Neuronal stem cell (in vitro differentiated cells): Measurements from ENCODE around the gene GRID1.

Experiments
- DNase-seq: peaks from one replicate; pipeline ENCODE4 v3.0.0-alpha.2; 2013; ENCODE audit warnings: low spot score
- H2AFZ ChIP-seq: one replicate; pipeline ENCODE4 v1.6.1; 2013; ENCODE audit warnings: mild to moderate bottlenecking, low read length, inconsistent platforms
- H2AK5ac ChIP-seq: 2 replicates; pipeline ENCODE4 v1.6.1; 2013; ENCODE audit warnings: low read depth, mild to moderate bottlenecking, inconsistent platforms, low read length, moderate library complexity, mixed read lengths
- H2BK120ac ChIP-seq: 2 replicates; pipeline ENCODE4 v1.6.1; 2013; ENCODE audit warnings: low read depth, mild to moderate bottlenecking, inconsistent platforms, low read length, moderate library complexity, mixed read lengths
- H2BK12ac ChIP-seq: one replicate; pipeline ENCODE4 v1.6.1; 2013; ENCODE audit warnings: low read length, inconsistent platforms
- H2BK15ac ChIP-seq: 2 replicates; pipeline ENCODE4 v1.6.1; 2013; ENCODE audit warnings: mild to moderate bottlenecking, low read length, inconsistent platforms, mixed read lengths
- H2BK5ac ChIP-seq: one replicate; pipeline ENCODE4 v1.6.1; 2013; ENCODE audit warnings: inconsistent platforms, mild to moderate bottlenecking, low read length, moderate library complexity
- H3K14ac ChIP-seq: one replicate; pipeline ENCODE4 v1.6.1; 2013; ENCODE audit warnings: low read length, inconsistent platforms
- H3K18ac ChIP-seq: 2 replicates; pipeline ENCODE4 v1.6.1; 2013; ENCODE audit warnings: low read length, inconsistent platforms
- H3K23ac ChIP-seq: 2 replicates; pipeline ENCODE4 v1.6.1; 2013; ENCODE audit warnings: low read depth, mild to moderate bottlenecking, mixed read lengths, low read length, inconsistent platforms; ENCODE audit not compliant: poor library complexity
- H3K27ac ChIP-seq: replicated peaks from 3 replicates; pipeline ENCODE4 v1.5.1; 2013; ENCODE audit warnings: low read length, inconsistent platforms
- H3K27me3 ChIP-seq, 3 experiments: 2 replicates each; pipeline ENCODE4 v1.6.1; 2013; ENCODE audit warnings: low read length in 3 of 3, mild to moderate bottlenecking in 2 of 3, inconsistent platforms in 1 of 3, low read depth in 1 of 3, mixed read lengths in 1 of 3, moderate library complexity in 1 of 3; ENCODE audit not compliant: control insufficient read depth in 3 of 3, insufficient read depth in 3 of 3
- H3K36me3 ChIP-seq, 2 donors: replicated peaks in 1 of 2; 2 replicates each; pipeline ENCODE4 v1.6.1; 2013; ENCODE audit warnings: low read length in 2 of 2; ENCODE audit not compliant: control insufficient read depth in 2 of 2, insufficient read depth in 2 of 2
- H3K4ac ChIP-seq: 2 replicates; pipeline ENCODE4 v1.6.1; 2013; ENCODE audit warnings: inconsistent platforms, mild to moderate bottlenecking, low read length, moderate library complexity
- H3K4me1 ChIP-seq, 2 donors: 1 replicate in 1 of 2; 2 replicates in 1 of 2; pipeline ENCODE4 v1.6.1; 2013; ENCODE audit warnings: low read length in 2 of 2, low read depth in 1 of 2; ENCODE audit not compliant: control insufficient read depth in 2 of 2, insufficient read depth in 1 of 2
- H3K4me2 ChIP-seq: one replicate; pipeline ENCODE4 v1.6.1; 2013; ENCODE audit warnings: mild to moderate bottlenecking, low read length, inconsistent platforms; ENCODE audit not compliant: insufficient read depth, poor library complexity, severe bottlenecking
- H3K4me3 ChIP-seq, 2 donors: 2 replicates each; pipeline ENCODE4 v1.5.1; 2013; ENCODE audit warnings: low read length in 2 of 2, mild to moderate bottlenecking in 2 of 2, inconsistent platforms in 1 of 2, moderate library complexity in 1 of 2
- H3K79me1 ChIP-seq: one replicate; pipeline ENCODE4 v1.6.1; 2013; ENCODE audit warnings: low read depth, mild to moderate bottlenecking, inconsistent platforms, low read length, moderate library complexity
- H3K9ac ChIP-seq: one replicate; pipeline ENCODE4 v1.6.1; 2013; ENCODE audit warnings: mild to moderate bottlenecking, low read depth, low read length, inconsistent platforms; ENCODE audit not compliant: poor library complexity
- H3K9me3 ChIP-seq, 2 donors: replicated peaks in 1 of 2; 2 replicates each; pipeline versions ENCODE3 to v1.6.1; 2013; ENCODE audit warnings: low read length in 2 of 2, mild to moderate bottlenecking in 2 of 2, inconsistent platforms in 1 of 2, low read depth in 1 of 2, mixed read lengths in 1 of 2, moderate library complexity in 1 of 2; ENCODE audit not compliant: control insufficient read depth in 2 of 2, insufficient read depth in 1 of 2
- H4K8ac ChIP-seq: one replicate; pipeline ENCODE4 v1.6.1; 2013; ENCODE audit warnings: low read depth, mild to moderate bottlenecking, inconsistent platforms, low read length, moderate library complexity
- H4K91ac ChIP-seq: one replicate; pipeline ENCODE4 v1.6.1; 2013; ENCODE audit warnings: low read length, low read depth, mild to moderate bottlenecking, inconsistent platforms; ENCODE audit not compliant: poor library complexity
- WGBS, 2 donors: extraction: QIAGEN DNeasy Blood & Tissue Kit; methylation state at CpG; one replicate each; pipeline ENCODE4 v1.1.7; 2013; ENCODE audit warnings: missing lambda C conversion rate in 2 of 2, mixed read lengths in 1 of 2; ENCODE audit not compliant: insufficient read length in 2 of 2, insufficient replicate concordance in 1 of 2; ENCODE audit errors: extremely low coverage in 2 of 2; 5-methylcytosine and 5-hydroxymethylcytosine counted together

The GRID1 gene

GRCh38 chr10:86047588-86047987 lies 319.0 kb downstream of the GRID1 start:
- Histone ChIP-seq H3K4me1 (no peaks in the 10 kb centered on the region), H3K4ac (no peak overlapping the region), H3K14ac (no peak overlapping the region), H3K18ac (no peak overlapping the region), H3K27me3 (no peaks in the 10 kb centered on the region), H2BK12ac (no peak overlapping the region), H2AFZ (no peak overlapping the region), H4K8ac (no peak overlapping the region), H3K23ac (no peak overlapping the region), H2BK120ac (no peak overlapping the region), H2BK5ac (no peak overlapping the region), H3K9ac (peak overlapping the region; percentile 57), H3K79me1 (no peaks in the 10 kb centered on the region), H2AK5ac (no peak overlapping the region), H3K9me3 (no peaks in the 10 kb centered on the region), H2BK15ac (no peak overlapping the region), H3K4me3 (no peak overlapping the region), H3K36me3 (no peaks in the 10 kb centered on the region), H4K91ac (no peak overlapping the region), H3K4me2 (no peak overlapping the region), H3K27ac (no peak overlapping the region)
- DNase-seq: no peak
- no CpG with 5 or more reads among the region's 7 CpGs for WGBS, 2 donors

- H3K4me2 ChIP-seq: no peak overlapping the region
- WGBS, 2 donors: no CpG with 5 or more reads among the region's 2 CpGs
- H3K9ac ChIP-seq: no peak overlapping the region
- no peak overlapping the region for H2BK5ac ChIP-seq
- no peak overlapping the region for H4K8ac ChIP-seq
- H2AFZ ChIP-seq: no peak overlapping the region
- no peak overlapping the region for H2AK5ac ChIP-seq
- no peaks in the 10 kb centered on the region for H3K79me1 ChIP-seq
- H2BK12ac ChIP-seq: no peak overlapping the region
- no peaks in the 10 kb centered on the region for H3K4me1 ChIP-seq
- DNase-seq: no peak
- no peak overlapping the region for H3K14ac ChIP-seq
- H3K9me3 ChIP-seq: no peaks in the 10 kb centered on the region
- no peak overlapping the region for H3K4ac ChIP-seq
- no peak overlapping the region for H3K18ac ChIP-seq
- H3K23ac ChIP-seq: no peak overlapping the region
- H4K91ac ChIP-seq: no peak overlapping the region
- no peak overlapping the region for H3K27ac ChIP-seq
- H3K27me3 ChIP-seq: no peaks in the 10 kb centered on the region
- H3K4me3 ChIP-seq: no peak overlapping the region
- no peak overlapping the region for H2BK120ac ChIP-seq
- H2BK15ac ChIP-seq: no peak overlapping the region
- no peaks in the 10 kb centered on the region for H3K36me3 ChIP-seq
Measured at GRCh38 chr10:86046845-86047460, 319.6 kb downstream of the GRID1 start.

- WGBS, 2 donors: no CpG with 5 or more reads among the region's 5 CpGs
Measured at GRCh38 chr10:86045896-86046295, 320.7 kb downstream of the GRID1 start.

GRCh38 chr10:86044029-86044428 lies 322.6 kb downstream of the GRID1 start:
- Histone ChIP-seq H4K8ac (no peak overlapping the region), H3K9me3 (no peaks in the 10 kb centered on the region), H3K27ac (no peak overlapping the region), H3K4ac (no peak overlapping the region), H2BK120ac (no peak overlapping the region), H2BK5ac (no peak overlapping the region), H2BK12ac (no peak overlapping the region), H2BK15ac (no peak overlapping the region), H3K9ac (no peak overlapping the region), H3K18ac (no peak overlapping the region), H3K36me3 (no peaks in the 10 kb centered on the region), H3K14ac (no peak overlapping the region), H3K23ac (no peak overlapping the region), H3K4me1 (no peaks in the 10 kb centered on the region), H3K4me2 (no peak overlapping the region), H3K4me3 (no peak overlapping the region), H3K79me1 (no peaks in the 10 kb centered on the region), H2AK5ac (no peak overlapping the region), H3K27me3 (no peaks in the 10 kb centered on the region), H4K91ac (no peak overlapping the region), H2AFZ (no peak overlapping the region)
- DNase-seq: no peak
- whole genome bisulfite sequencing, 2 donors: no CpG with 5 or more reads among the region's 2 CpGs

More at GRCh38 chr10:86045896-86046295, 320.7 kb downstream of the GRID1 start:
- no peak for DNase-seq
- Histone ChIP-seq H3K9me3 (no peaks in the 10 kb centered on the region), H2AFZ (no peak overlapping the region), H3K4ac (no peak overlapping the region), H2AK5ac (no peak overlapping the region), H3K27ac (no peak overlapping the region), H3K79me1 (no peaks in the 10 kb centered on the region), H3K18ac (no peak overlapping the region), H3K36me3 (no peaks in the 10 kb centered on the region), H2BK120ac (no peak overlapping the region), H2BK12ac (no peak overlapping the region), H2BK15ac (no peak overlapping the region), H3K9ac (no peak overlapping the region), H3K4me2 (no peak overlapping the region), H3K27me3 (no peaks in the 10 kb centered on the region), H3K4me3 (no peak overlapping the region), H3K4me1 (no peaks in the 10 kb centered on the region), H2BK5ac (no peak overlapping the region), H3K14ac (no peak overlapping the region), H4K8ac (no peak overlapping the region), H4K91ac (no peak overlapping the region), H3K23ac (no peak overlapping the region)
